ENCODE measurements around the gene OR2D2. TPM values are rescaled to one million over a fixed set of nuclear protein-coding genes. Genes with fewer than 3 reads are reported as not detected.
"Not testable (repeated sequence)": the region's sequence is repeated elsewhere in the genome, so short reads cannot be mapped to it uniquely, and the experiment has no call there.

OR2D2 gene
- total RNA-seq, 1 experiment from 2014 or later, result 0.11 TPM

DNA sequence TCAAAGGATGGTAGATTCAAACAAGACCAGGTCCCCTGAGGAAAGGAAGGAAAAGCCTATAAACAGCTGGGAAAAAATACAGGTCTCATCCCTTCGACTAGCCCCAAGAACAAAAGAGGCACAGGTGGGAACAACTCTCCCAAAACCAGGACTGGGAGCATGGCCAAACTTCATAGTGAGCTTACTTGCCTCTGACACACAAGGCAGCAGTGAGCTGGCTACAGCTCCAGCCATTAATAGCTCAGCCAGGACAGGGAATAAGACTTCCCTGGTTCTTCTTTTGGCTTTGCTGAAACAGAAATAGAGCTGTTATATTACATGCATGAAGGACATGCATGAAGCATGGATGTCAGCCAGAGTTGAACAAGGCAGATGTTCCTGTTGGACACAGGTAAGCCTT, 29.3 kb downstream of the OR2D2 start, which contains the start of gene OR10A2:
Gene OR10A2 (plus strand): TSS at position 97 of the 400 bp plus-strand sequence. CDS start 6,698 bp downstream, outside the sequence.
- Histone ChIP-seq H3K9me3 (ENCODE audit: low read length) (no peaks in the 10 kb centered on the region), H3K27me3 (ENCODE audit: low read length) (no peaks in the 10 kb centered on the region), H3K27ac (ENCODE audit: low read length) (no peak within 1 kb of the TSS), H4K20me1 (ENCODE audit: low read length) (no peaks in the 10 kb centered on the region), H3K4me3 (ENCODE audit: low read length) (no peak within 1 kb of the TSS), H3K4me1 (ENCODE audit: insufficient read depth, low read length) (no peaks in the 10 kb centered on the region), H2AFZ (ENCODE audit: low read length) (no peak within 1 kb of the TSS), H3K79me2 (ENCODE audit: low read length) (no peaks in the 10 kb centered on the region), H3K36me3 (ENCODE audit: low read depth, low read length) (no peaks in the 10 kb centered on the region), H3K4me2 (ENCODE audit: low read length) (no peak within 1 kb of the TSS), H3K9ac (ENCODE audit: low read length) (no peak within 1 kb of the TSS), H3K9me2 (replicated peaks; ENCODE audit: low read length) (no peaks in the 10 kb centered on the region), H3F3A (ENCODE audit: low read length, unreplicated experiment) (no peaks in the 10 kb centered on the region)
- ChIA-PET POLR2A (ENCODE audit: unreplicated experiment) (no interaction called here), CTCF (no interaction called here)
- TF ChIP-seq EZH2phosphoT487 (IDR thresholded peaks at IDR 0.05; ENCODE audit: borderline replicate concordance, low read length), result no peak
- TF ChIP-seq EZH2 (IDR thresholded peaks at IDR 0.05; ENCODE audit: low read length, unreplicated experiment), result no peak
- TF ChIP-seq CTCF (conservative IDR thresholded peaks at IDR 0.05; ENCODE audit: low read depth, low read length), result no peak
- no TSS peak for BruUV-seq (replicated peaks)
- intact Hi-C loops (cut with micrococcal nuclease), result no loop called here
- ATAC-seq (no peak), DNase-seq (peak; percentile 19)

GRCh38 chr11:6856871-6857270, 35.4 kb downstream of the OR2D2 start:
- no TSS peak for BruUV-seq (replicated peaks)
- TF ChIP-seq EZH2 (IDR thresholded peaks at IDR 0.05; ENCODE audit: low read length, unreplicated experiment) (no peak), EZH2phosphoT487 (IDR thresholded peaks at IDR 0.05; ENCODE audit: borderline replicate concordance, low read length) (no peak), CTCF (conservative IDR thresholded peaks at IDR 0.05; ENCODE audit: low read depth, low read length) (no peak)
- ChIA-PET CTCF (no interaction called here), POLR2A (ENCODE audit: unreplicated experiment) (no interaction called here)
- Histone ChIP-seq H3K9me3 (ENCODE audit: low read length) (no peaks in the 10 kb centered on the region), H3K4me2 (ENCODE audit: low read length) (no peak overlapping the region), H3K27me3 (ENCODE audit: low read length) (no peaks in the 10 kb centered on the region), H2AFZ (ENCODE audit: low read length) (no peak overlapping the region), H3K9ac (ENCODE audit: low read length) (no peak overlapping the region), H3K27ac (ENCODE audit: low read length) (no peak overlapping the region), H3K9me2 (replicated peaks; ENCODE audit: low read length) (no peaks in the 10 kb centered on the region), H3K36me3 (ENCODE audit: low read depth, low read length) (no peaks in the 10 kb centered on the region), H3K4me1 (ENCODE audit: insufficient read depth, low read length) (no peaks in the 10 kb centered on the region), H4K20me1 (ENCODE audit: low read length) (no peaks in the 10 kb centered on the region), H3F3A (ENCODE audit: low read length, unreplicated experiment) (no peaks in the 10 kb centered on the region), H3K79me2 (ENCODE audit: low read length) (no peaks in the 10 kb centered on the region), H3K4me3 (ENCODE audit: low read length) (no peak overlapping the region)
- DNase-seq, result peak; percentile 7
- ATAC-seq, result no peak
- intact Hi-C loops (cut with micrococcal nuclease), result no loop called here

DNA sequence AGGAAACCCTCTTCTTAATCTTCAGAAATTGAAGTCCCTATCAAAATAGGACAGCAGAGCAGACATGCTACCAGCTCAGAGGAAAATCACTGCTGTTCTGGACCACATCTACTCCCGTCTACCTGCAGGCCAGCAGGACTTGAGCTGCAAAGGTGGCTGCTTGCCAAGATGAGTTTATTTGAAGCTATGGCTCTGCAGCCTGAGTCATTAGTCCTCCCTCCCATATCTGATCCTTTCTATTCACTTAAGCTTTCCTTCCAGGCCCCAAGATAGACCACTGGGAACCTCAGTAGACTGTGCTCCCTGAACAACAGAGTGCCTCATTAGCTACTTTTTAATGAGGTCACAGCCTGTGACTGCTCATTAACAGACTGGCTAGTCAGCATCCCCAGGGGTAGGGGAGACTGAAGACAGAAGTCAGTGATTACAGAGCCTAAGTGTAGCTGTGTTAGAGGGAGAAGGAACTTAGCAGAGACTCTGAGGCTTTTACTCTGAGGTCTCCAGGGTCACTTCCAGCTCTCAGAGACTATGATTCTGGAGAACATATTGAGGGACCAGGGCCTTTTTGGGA, 36.2 kb downstream of the OR2D2 start:
- BruUV-seq (replicated peaks), result no TSS peak
- POLR2A ChIA-PET (ENCODE audit: unreplicated experiment), result no interaction called here
- H4K20me1 ChIP-seq (ENCODE audit: low read length), result no peaks in the 10 kb centered on the region
- H3K27me3 ChIP-seq (ENCODE audit: low read length), result no peaks in the 10 kb centered on the region
- H3K9me2 ChIP-seq (replicated peaks; ENCODE audit: low read length), result no peaks in the 10 kb centered on the region
- H3K36me3 ChIP-seq (ENCODE audit: low read depth, low read length), result no peaks in the 10 kb centered on the region
- no peak overlapping the region for H3K9ac ChIP-seq (ENCODE audit: low read length)
- TF ChIP-seq EZH2phosphoT487 (IDR thresholded peaks at IDR 0.05; ENCODE audit: borderline replicate concordance, low read length) (no peak), EZH2 (IDR thresholded peaks at IDR 0.05; ENCODE audit: low read length, unreplicated experiment) (no peak), CTCF (conservative IDR thresholded peaks at IDR 0.05; ENCODE audit: low read depth, low read length) (no peak)
- DNase-seq (peak; percentile 73), ATAC-seq (peak; percentile 84)
- no peaks in the 10 kb centered on the region for H3F3A ChIP-seq (ENCODE audit: low read length, unreplicated experiment)
- no peak overlapping the region for H3K27ac ChIP-seq (ENCODE audit: low read length)
- no peak overlapping the region for H3K4me2 ChIP-seq (ENCODE audit: low read length)
- no peak overlapping the region for H3K4me3 ChIP-seq (ENCODE audit: low read length)
- CTCF ChIA-PET, result no interaction called here
- no peak overlapping the region for H2AFZ ChIP-seq (ENCODE audit: low read length)
- no peaks in the 10 kb centered on the region for H3K79me2 ChIP-seq (ENCODE audit: low read length)
- intact Hi-C loops (cut with micrococcal nuclease), result no loop called here
- no peaks in the 10 kb centered on the region for H3K4me1 ChIP-seq (ENCODE audit: insufficient read depth, low read length)
- no peaks in the 10 kb centered on the region for H3K9me3 ChIP-seq (ENCODE audit: low read length)

- BruUV-seq (replicated peaks); H3K4me3 ChIP-seq (ENCODE audit: low read length); H3K9ac ChIP-seq (ENCODE audit: low read length); intact Hi-C loops (cut with micrococcal nuclease); CTCF ChIA-PET; ATAC-seq; H3F3A ChIP-seq (ENCODE audit: low read length, unreplicated experiment); H3K27me3 ChIP-seq (ENCODE audit: low read length); H3K36me3 ChIP-seq (ENCODE audit: low read depth, low read length); H3K27ac ChIP-seq (ENCODE audit: low read length); H3K4me2 ChIP-seq (ENCODE audit: low read length); H3K9me3 ChIP-seq (ENCODE audit: low read length); H3K79me2 ChIP-seq (ENCODE audit: low read length); H2AFZ ChIP-seq (ENCODE audit: low read length); H3K9me2 ChIP-seq (replicated peaks; ENCODE audit: low read length); H4K20me1 ChIP-seq (ENCODE audit: low read length); DNase-seq; H3K4me1 ChIP-seq (ENCODE audit: insufficient read depth, low read length): not testable (repeated sequence)
- POLR2A ChIA-PET (ENCODE audit: unreplicated experiment), result interaction anchor here (0.6 kb wide), 1 partner anchor 619 kb away, joined by 6 read pairs; no protein-coding TSS in a partner anchor
These were observed 37.5 kb downstream of the OR2D2 start for GRCh38 chr11:6854801-6855200.
